HG03159 (cell line): Measurements from ENCODE around the gene MCM8.
"Not testable (repeated sequence)": the region's sequence is repeated elsewhere in the genome, so short reads cannot be mapped to it uniquely, and the experiment has no call there.

ENCODE experiments used
- ATAC-seq: cut with Tn5 transposase; IDR thresholded peaks from one replicate; pipeline ENCODE4 v1.9.1; 2021; ENCODE audit warnings: mild to moderate bottlenecking, moderate library complexity; ENCODE audit not compliant: unreplicated experiment

Gene MCM8

DNA sequence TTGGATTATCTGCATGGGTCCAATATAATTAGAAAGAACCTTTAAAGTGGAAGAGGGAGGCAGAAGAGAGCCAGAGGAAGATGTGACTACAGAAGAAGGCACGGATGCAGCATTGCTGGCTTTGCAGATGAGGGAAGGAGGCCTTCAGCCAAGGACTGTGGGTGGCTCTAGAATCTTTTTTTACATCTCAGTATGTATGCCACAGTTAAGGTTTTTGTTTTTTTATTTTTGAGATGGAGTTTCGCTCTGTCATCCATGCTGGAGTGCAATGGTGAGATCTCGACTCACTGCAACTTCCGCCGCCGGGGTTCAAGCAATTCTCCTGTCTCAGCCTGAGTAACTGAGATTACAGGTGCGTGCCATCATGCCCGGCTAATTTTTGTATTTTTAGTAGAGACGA lies 49.3 kb downstream of the MCM8 start:
- ATAC-seq = no peak

DNA sequence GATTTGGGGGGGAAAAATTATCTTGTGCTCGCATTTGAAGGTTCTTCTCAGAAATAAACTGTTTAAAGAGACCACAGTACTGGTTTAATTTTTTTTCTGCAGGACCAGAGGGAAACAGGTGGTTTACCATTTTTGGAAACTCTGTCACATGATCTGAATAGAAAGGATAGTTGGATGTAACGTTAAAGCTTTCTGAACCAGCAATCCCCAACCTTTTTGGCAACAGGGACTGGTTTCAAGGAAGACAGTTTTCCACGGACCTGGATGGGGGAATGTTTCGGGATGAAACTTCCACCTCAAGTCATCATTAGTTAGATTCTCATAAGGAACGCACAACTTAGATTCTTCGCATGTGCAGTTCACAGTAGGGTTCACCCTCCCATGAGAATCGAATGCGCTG lies 50.4 kb downstream of the MCM8 start:
- ATAC-seq = no peak

- ATAC-seq = no peak
Observed at GRCh38 chr20:6006603-6006949, 56.1 kb downstream of the MCM8 start.

DNA sequence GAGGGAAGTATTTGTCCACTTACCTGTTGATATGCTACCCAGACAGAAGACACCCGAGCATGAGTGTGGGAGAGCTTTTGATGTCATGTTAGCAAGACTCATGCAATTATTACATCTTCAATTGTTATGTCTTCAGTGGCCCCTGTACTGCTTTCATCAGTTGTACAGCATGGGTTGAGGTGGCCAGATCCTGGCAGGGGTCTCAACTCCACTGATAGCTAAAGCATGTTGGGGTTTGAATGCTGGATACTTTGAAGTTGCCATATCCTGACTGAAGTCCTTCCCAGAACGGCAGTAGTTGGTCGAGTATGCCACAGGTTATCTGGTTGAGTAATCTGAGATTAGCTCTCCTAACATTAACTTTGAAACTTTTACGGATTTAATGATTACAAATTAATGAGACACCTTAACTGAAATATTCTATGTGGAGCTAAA lies 56.7 kb downstream of the MCM8 start:
- no peak for ATAC-seq

- ATAC-seq = no peak
Observed at GRCh38 chr20:6007529-6008103, 57.2 kb downstream of the MCM8 start.

DNA sequence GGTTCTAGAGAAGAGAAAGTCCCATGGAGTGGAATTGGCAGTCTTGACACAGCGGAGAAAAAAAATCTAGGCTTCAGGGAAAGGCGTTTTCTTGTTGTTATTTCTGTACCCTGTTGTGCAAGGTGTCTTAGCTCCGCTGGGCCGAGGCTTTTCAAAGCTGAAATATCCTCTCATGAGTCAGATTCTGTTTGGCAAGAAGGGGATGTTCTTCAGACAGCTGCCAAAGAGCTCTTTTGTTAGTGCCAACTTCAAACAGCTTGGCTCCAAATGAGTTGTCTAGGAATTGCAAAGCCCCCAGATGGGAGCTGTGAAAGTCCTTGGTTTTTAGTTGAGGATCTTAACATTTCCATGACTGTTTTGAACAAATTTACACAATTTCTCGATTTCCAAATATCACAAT lies 57.8 kb downstream of the MCM8 start:
- ATAC-seq = no peak

DNA sequence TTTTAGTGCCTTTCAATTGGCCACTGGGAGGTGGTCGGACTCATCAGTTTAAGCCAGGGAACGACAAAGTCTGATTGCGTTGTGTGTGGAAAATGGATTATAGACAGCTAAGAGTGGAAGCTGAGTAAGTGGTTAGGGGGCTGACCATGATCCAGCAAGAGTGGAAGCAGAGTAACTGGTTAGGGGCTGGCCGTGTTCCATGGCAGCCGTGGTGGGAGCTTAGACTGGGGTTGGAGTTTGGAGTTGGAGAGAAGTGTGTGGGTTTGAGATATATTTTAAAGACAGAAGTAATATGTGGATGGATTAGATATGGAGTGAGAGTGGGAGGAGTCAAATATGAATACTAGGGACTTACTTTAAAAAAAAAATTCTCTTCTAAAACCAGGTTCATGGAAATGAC lies 61.7 kb downstream of the MCM8 start:
- no peak for ATAC-seq

GRCh38 chr20:6014017-6014416 lies 63.6 kb downstream of the MCM8 start:
- ATAC-seq = no peak

GRCh38 chr20:6014957-6015356 lies 64.5 kb downstream of the MCM8 start:
- ATAC-seq = no peak

DNA sequence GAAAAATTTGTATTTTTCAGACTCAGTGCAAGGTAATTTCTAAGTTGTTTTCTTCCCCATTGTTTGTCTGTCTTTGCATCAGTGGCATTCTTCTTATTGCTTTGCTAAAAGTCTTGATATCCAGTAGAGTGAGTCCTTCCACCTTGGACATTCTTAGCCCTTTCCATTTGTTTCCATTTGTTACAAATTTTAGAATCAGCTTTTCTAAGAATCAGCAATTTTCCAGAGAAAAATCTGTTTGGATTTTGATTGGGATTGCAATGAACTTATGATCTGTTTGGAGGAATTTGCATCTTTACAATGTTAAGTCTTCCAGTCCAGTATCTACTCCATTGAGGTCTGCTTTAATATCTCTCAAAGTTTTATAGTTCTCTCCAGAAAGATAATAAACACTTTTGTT lies 67.0 kb downstream of the MCM8 start:
- no peak for ATAC-seq

DNA sequence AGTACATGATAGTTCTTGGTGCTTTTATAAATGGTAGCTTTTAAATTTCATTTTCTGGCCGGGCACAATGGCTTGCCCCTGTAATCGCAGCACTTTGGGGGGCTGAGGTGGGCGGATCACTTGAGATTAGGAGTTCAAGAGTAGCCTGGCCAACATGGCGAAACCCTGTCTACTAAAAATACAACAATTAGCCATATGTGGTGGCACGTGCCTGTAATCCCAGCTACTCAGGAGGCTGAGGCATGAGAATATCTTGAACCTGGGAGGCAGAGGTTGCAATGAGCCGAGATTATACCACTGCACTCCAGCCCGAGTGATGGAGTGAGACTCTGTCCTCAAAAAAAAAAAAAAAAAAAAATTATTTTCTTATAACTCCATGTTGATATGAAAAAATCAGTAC lies 67.4 kb downstream of the MCM8 start:
- no peak for ATAC-seq

- ATAC-seq = no peak
Observed at GRCh38 chr20:6024768-6025167, 74.3 kb downstream of the MCM8 start.

DNA sequence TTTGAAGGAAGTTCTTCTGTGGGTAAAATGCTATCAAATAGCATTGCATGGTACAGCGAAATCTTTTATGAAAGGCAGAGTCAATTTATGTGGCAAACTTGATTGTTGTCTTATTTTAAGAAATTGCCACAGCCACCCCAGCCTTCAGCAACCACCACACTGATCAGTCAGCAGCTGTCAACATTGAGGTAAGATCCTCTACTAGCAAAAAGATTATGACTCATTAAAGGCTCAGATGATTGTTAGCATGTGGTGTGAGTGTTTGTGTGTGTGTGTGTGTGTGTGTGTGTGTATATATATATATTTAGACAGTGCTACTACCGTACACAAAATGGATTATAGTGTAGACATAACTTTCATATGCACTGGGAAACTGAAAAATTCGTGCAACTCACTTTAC lies 75.6 kb downstream of the MCM8 start:
- no peak for ATAC-seq

DNA sequence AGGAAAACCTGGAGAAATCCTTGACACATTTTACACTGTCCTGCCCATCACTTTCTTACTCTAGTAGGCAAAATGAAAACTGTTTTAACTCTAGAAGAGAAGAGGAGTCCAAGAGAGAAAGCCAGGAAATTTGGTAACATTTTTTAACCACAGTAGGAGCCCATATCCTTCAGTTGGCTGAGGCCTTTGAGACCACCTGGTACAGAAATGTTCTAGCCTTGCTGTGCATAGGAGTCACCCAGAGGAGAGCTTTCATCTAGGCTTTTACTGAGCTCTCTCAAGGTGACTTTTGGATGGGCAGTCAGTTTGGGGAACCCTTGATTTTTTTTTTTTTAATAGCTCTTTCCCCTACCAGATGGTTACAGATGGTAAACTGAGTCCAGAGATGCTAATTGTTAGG lies 78.4 kb downstream of the MCM8 start:
- ATAC-seq = no peak

DNA sequence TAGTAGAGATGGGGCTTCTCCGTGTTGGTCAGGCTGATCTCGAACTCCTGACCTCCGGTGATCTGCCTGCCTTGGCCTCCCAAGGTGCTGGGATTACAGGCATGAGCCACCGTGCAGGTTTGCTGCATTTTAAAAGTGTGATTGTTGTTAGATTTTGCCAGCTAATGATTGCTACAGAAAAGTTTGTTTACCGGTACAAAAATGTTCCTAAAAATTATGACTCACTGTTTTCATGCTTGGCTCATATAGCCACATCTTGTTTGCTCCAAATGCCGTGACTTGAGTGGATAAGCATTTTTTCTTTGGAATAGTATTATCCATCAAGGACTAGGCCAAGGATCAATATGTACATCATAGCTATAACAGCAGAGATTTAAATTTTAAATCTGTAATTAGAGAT lies 79.1 kb downstream of the MCM8 start:
- ATAC-seq = no peak

DNA sequence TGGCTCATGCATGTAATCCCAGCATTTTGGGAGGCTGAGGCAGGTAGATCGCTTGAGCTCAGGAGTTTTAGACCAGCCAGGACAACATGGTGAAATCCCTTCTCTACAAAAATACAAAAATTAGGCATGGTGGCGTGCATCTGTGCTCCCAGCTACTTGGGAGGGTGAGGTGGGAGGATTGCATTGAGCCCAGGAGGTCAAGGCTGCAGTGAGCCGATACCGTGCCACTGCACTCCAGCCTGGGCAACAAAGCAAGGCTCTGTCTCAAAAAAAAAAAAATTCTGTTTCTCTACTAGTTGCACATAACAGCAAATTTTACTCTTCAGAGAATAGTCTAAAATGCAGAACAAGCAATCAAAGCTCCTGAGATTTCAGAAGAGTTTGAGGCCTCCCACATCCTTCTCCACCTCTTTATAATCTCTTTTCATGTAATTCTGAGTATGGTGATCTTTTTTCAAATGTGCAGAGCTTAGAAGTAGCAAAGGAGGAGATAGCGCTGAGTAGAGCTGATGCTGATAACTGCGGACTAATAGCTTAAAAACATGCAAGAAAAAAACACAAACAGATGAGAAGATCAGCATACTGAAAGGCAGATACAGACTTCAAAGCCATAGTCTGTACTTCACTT lies 80.1 kb downstream of the MCM8 start:
- no peak for ATAC-seq

GRCh38 chr20:6032907-6033306 lies 82.5 kb downstream of the MCM8 start:
- not testable (repeated sequence) for ATAC-seq

GRCh38 chr20:6034134-6034969 lies 83.9 kb downstream of the MCM8 start:
- ATAC-seq = no peak

- no peak for ATAC-seq
Observed at GRCh38 chr20:6036213-6036612, 85.8 kb downstream of the MCM8 start.

DNA sequence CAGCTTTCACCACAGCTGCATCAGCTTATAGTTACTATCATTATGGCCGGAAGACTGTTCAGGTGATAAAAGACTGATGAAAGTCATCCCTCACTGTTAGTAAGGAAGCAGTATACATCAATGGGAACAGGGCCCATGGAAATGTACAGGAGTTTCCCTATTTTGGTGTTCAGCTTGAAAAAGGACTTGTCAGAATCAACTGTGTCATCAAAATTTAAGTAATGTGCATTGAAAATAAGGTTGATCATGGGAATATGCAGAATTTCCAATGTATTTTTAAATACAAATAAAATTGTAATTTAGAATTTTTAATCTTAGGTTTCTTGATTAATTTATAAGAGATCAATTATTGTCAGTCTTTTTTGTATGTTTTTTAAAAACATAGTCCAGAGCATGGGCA lies 86.6 kb downstream of the MCM8 start:
- ATAC-seq = no peak

- no peak for ATAC-seq
Observed at GRCh38 chr20:6038256-6038655, 87.8 kb downstream of the MCM8 start.

DNA sequence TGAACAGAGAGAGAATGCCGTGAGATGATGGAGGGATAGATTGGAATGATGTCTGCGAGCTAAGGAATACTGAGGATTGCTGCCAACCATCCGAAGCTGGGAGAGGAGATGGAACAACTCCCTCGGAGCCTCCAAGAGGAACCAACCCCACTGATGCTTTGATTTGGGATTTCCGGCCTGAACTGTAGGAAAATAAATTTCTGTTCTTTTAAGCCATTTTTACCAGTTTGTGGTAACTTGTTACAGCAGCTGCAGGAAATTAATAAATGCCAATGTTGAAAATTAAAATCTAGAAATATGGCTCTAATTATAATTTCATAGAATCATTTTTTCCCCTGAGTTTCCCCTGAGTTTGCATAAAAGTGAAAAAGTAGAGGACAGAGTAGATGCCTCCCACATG lies 89.3 kb downstream of the MCM8 start:
- ATAC-seq = no peak
